ENCODE results near the gene IL36RN.

IL36RN gene

GRCh38 chr2:113014067-113014466, 44.9 kb upstream of the IL36RN start:
- ChIA-PET POLR2A (ENCODE audit: low non-redundant PET) (no interaction called here), CTCF (no interaction called here)
- no peak for TF ChIP-seq CTCF (conservative IDR thresholded peaks at IDR 0.05; ENCODE audit: low read depth)
- DNase-seq (ENCODE audit: low spot score) = no peak
- no peak overlapping the region for H3K27ac ChIP-seq

- ChIA-PET POLR2A (ENCODE audit: low non-redundant PET) (no interaction called here), CTCF (no interaction called here)
- no peak for DNase-seq (ENCODE audit: low spot score)
- no peak overlapping the region for H3K27ac ChIP-seq
- no peak for TF ChIP-seq CTCF (conservative IDR thresholded peaks at IDR 0.05; ENCODE audit: low read depth)
These were observed 44.0 kb upstream of the IL36RN start for GRCh38 chr2:113015042-113015441.

GRCh38 chr2:113015655-113016054, 43.3 kb upstream of the IL36RN start:
- POLR2A ChIA-PET (ENCODE audit: low non-redundant PET) = no interaction called here
- TF ChIP-seq CTCF (conservative IDR thresholded peaks at IDR 0.05; ENCODE audit: low read depth) = no peak
- CTCF ChIA-PET = no interaction called here
- DNase-seq (ENCODE audit: low spot score) = no peak
- no peak overlapping the region for H3K27ac ChIP-seq

GRCh38 chr2:113018509-113018908, 40.5 kb upstream of the IL36RN start:
- DNase-seq (ENCODE audit: low spot score) = no peak
- CTCF ChIA-PET = interaction anchor here (1.8 kb wide), 1 partner anchor 181 kb away, joined by 5 read pairs; no protein-coding TSS in a partner anchor
- no peak for TF ChIP-seq CTCF (conservative IDR thresholded peaks at IDR 0.05; ENCODE audit: low read depth)
- no peak overlapping the region for H3K27ac ChIP-seq
- POLR2A ChIA-PET (ENCODE audit: low non-redundant PET) = no interaction called here

GRCh38 chr2:113021312-113021711, 37.7 kb upstream of the IL36RN start:
- CTCF ChIA-PET = interaction anchor here (0.6 to 1.1 kb wide), 2 partner anchors 19 to 67 kb away, joined by 3 read pairs; no protein-coding TSS in a partner anchor
- no peak for DNase-seq (ENCODE audit: low spot score)
- POLR2A ChIA-PET (ENCODE audit: low non-redundant PET) = no interaction called here
- no peak overlapping the region for H3K27ac ChIP-seq
- no peak for TF ChIP-seq CTCF (conservative IDR thresholded peaks at IDR 0.05; ENCODE audit: low read depth)

GRCh38 chr2:113024764-113025163, 34.2 kb upstream of the IL36RN start:
- no peak for TF ChIP-seq CTCF (conservative IDR thresholded peaks at IDR 0.05; ENCODE audit: low read depth)
- no peak for DNase-seq (ENCODE audit: low spot score)
- H3K27ac ChIP-seq = no peak overlapping the region
- CTCF ChIA-PET = interaction anchor here (0.5 to 0.6 kb wide), 2 partner anchors 100 to 114 kb away, joined by 3 to 4 read pairs; no protein-coding TSS in a partner anchor
- POLR2A ChIA-PET (ENCODE audit: low non-redundant PET) = no interaction called here

GRCh38 chr2:113025737-113026136, 33.3 kb upstream of the IL36RN start:
- ChIA-PET CTCF (interaction anchor here (0.6 kb wide), 1 partner anchor 296 kb away, joined by 3 read pairs; no protein-coding TSS in a partner anchor), POLR2A (ENCODE audit: low non-redundant PET) (no interaction called here)
- no peak for TF ChIP-seq CTCF (conservative IDR thresholded peaks at IDR 0.05; ENCODE audit: low read depth)
- DNase-seq (ENCODE audit: low spot score) = no peak
- no peak overlapping the region for H3K27ac ChIP-seq

Measured in RWPE1 (cell line).